ENCODE measurements around the gene CLASP1.
"Not testable (repeated sequence)": the region's sequence is repeated elsewhere in the genome, so short reads cannot be mapped to it uniquely, and the experiment has no call there.

The CLASP1 gene

GRCh38 chr2:121501031-121501430, 148.2 kb downstream of the CLASP1 start:
- peak; percentile 45 for DNase-seq

- DNase-seq: no peak
Measured at GRCh38 chr2:121498731-121499130, 150.5 kb downstream of the CLASP1 start.

GRCh38 chr2:121492409-121492808, 156.9 kb downstream of the CLASP1 start:
- no peak for DNase-seq

- DNase-seq: no peak
Measured at GRCh38 chr2:121491518-121491917, 157.7 kb downstream of the CLASP1 start.

GRCh38 chr2:121490584-121491133, 158.6 kb downstream of the CLASP1 start:
- DNase-seq: no peak

GRCh38 chr2:121489911-121490583, 159.2 kb downstream of the CLASP1 start:
- DNase-seq: no peak

- DNase-seq: no peak
Measured at GRCh38 chr2:121489284-121489683, 160.0 kb downstream of the CLASP1 start.

GRCh38 chr2:121486191-121486790, 163.0 kb downstream of the CLASP1 start:
- no peak for DNase-seq

- DNase-seq: peak; percentile 77
Measured at GRCh38 chr2:121485039-121485438, 164.2 kb downstream of the CLASP1 start.

GRCh38 chr2:121483846-121484245, 165.4 kb downstream of the CLASP1 start:
- DNase-seq: no peak

GRCh38 chr2:121483021-121483420, 166.2 kb downstream of the CLASP1 start:
- DNase-seq: peak; percentile 34

GRCh38 chr2:121480826-121481225, 168.4 kb downstream of the CLASP1 start:
- DNase-seq: peak; percentile 98

GRCh38 chr2:121479882-121480522, 169.3 kb downstream of the CLASP1 start:
- peak; percentile 49 for DNase-seq

- peak; percentile 46 for DNase-seq
Measured at GRCh38 chr2:121478996-121479745, 170.1 kb downstream of the CLASP1 start.

GRCh38 chr2:121478358-121478995, 170.8 kb downstream of the CLASP1 start:
- not testable (repeated sequence) for DNase-seq

GRCh38 chr2:121476684-121477083, 172.6 kb downstream of the CLASP1 start:
- no peak for DNase-seq

GRCh38 chr2:121475811-121476571, 173.3 kb downstream of the CLASP1 start:
- no peak for DNase-seq

GRCh38 chr2:121473512-121473911, 175.8 kb downstream of the CLASP1 start:
- no peak for DNase-seq

GRCh38 chr2:121472470-121472993, 176.7 kb downstream of the CLASP1 start:
- DNase-seq: no peak

GRCh38 chr2:121471532-121472469, 177.5 kb downstream of the CLASP1 start:
- DNase-seq: peak; percentile 90

All from fibroblast of skin of abdomen (primary cell).